Panc1 (cell line): ENCODE data around the gene INCENP. TPM values are rescaled to one million over a fixed set of nuclear protein-coding genes. Genes with fewer than 3 reads are reported as not detected.

Experiments
- ATAC-seq: fragments of 200-7000 bp; cut with Tn5 transposase; 2 replicates; pipeline ENCODE4 v1.9.1; 2020; ENCODE audit warnings: mild to moderate bottlenecking, moderate library complexity
- BruUV-seq: library from RNA; stranded (reverse); fragments of 400-500 nt; replicated peaks from 2 replicates; lab custom pipeline; 2021; lab: Mats Ljungman, UMichigan
- CTCF ChIA-PET: fragments of 300-600 bp; sonication (Branson Sonifier 250); formaldehyde crosslinking; loops from one replicate; lab custom pipeline; 2022; ENCODE audit warnings: antibody characterized with exemption; lab: Charles Lee
- POLR2A ChIA-PET: fragments of 300-600 bp; sonication (Branson Sonifier 250); formaldehyde crosslinking; loops from one replicate; lab custom pipeline; 2022; ENCODE audit warnings: antibody characterized with exemption; lab: Charles Lee
- DNase-seq: peaks from one replicate; pipeline ENCODE4 v3.0.0-alpha.2; 2010; ENCODE audit warnings: low read depth, low spot score
- H3K27ac ChIP-seq: 2 replicates; pipeline ENCODE4 v1.5.1; 2011; ENCODE audit warnings: mild to moderate bottlenecking, low read length, inconsistent platforms
- H3K27me3 ChIP-seq: fragments of 200-500 bp; sonication (Bioruptor generic); 2 replicates; pipeline ENCODE4 v1.6.0; 2014; ENCODE audit warnings: low read length, inconsistent platforms; ENCODE audit not compliant: control insufficient read depth, insufficient read depth
- H3K36me3 ChIP-seq: fragments of 200-500 bp; sonication (Bioruptor generic); 2 replicates; pipeline ENCODE4 v1.5.1; 2014; ENCODE audit warnings: inconsistent platforms, mild to moderate bottlenecking, low read length, moderate library complexity; ENCODE audit not compliant: control insufficient read depth, insufficient read depth
- H3K4me1 ChIP-seq: 2 replicates; pipeline ENCODE4 v1.5.1; 2011; ENCODE audit warnings: inconsistent platforms, mild to moderate bottlenecking, low read length, moderate library complexity; ENCODE audit not compliant: control insufficient read depth, insufficient read depth
- H3K4me3 ChIP-seq, 2 experiments: 2 replicates each; pipeline ENCODE4 v1.5.1; 2011 to 2012; ENCODE audit warnings: low read depth in 2 of 2, low read length in 2 of 2, mild to moderate bottlenecking in 2 of 2, inconsistent platforms in 1 of 2, moderate library complexity in 1 of 2
- H3K9me3 ChIP-seq: fragments of 200-500 bp; sonication (Bioruptor generic); 2 replicates; pipeline ENCODE4 v1.5.1; 2014; ENCODE audit warnings: low read depth, mild to moderate bottlenecking, inconsistent platforms, low read length, moderate library complexity; ENCODE audit not compliant: control insufficient read depth, insufficient read depth
- POLR2AphosphoS5 ChIP-seq: IDR thresholded peaks from 2 replicates; pipeline ENCODE4 v1.6.1; 2012; ENCODE audit warnings: mild to moderate bottlenecking, low read depth, low read length, moderate library complexity
- SIN3A ChIP-seq: IDR thresholded peaks from 2 replicates; pipeline ENCODE4 v1.6.1; 2012; ENCODE audit warnings: low read depth, mild to moderate bottlenecking, low read length, moderate library complexity, borderline replicate concordance; ENCODE audit not compliant: insufficient read depth
- TCF7L2 ChIP-seq: IDR thresholded peaks from 2 replicates; pipeline ENCODE4 v1.6.1; 2011; ENCODE audit warnings: mild to moderate bottlenecking, low read depth, low read length, inconsistent platforms
- in situ Hi-C: cut with HindIII; loops from 2 replicates; pipeline ENCODE4 v1.10.0; 2016; ENCODE audit warnings: low sequenced_read_pairs, low pct_unique_long_range_greater_than_20kb
- intact Hi-C: fragments of 100-400 bp; cut with micrococcal nuclease; formaldehyde crosslinking; loops from one replicate; pipeline ENCODE4 v1.10.0; 2022; ENCODE audit not compliant: unreplicated experiment
- total RNA-seq: library from RNA; stranded (reverse); gene quantifications from one replicate; pipeline ENCODE4 v1.2.1, GENCODE V29; 2021; ENCODE audit not compliant: unreplicated experiment
- TF ChIP-seq, protein P1 (sequence below), 2 experiments: IDR thresholded peaks; 2 replicates each; pipeline ENCODE4 v1.6.1; 2011 to 2012; ENCODE audit warnings: low read depth in 2 of 2, control low read depth in 1 of 2, low read length in 1 of 2, mild to moderate bottlenecking in 1 of 2, moderate library complexity in 1 of 2; ENCODE audit not compliant: insufficient read depth in 1 of 2
- TF ChIP-seq, protein P2 (sequence below): fragments of 450-650 bp; IDR thresholded peaks from 2 replicates; pipeline ENCODE4 v1.5.1; 2017; ENCODE audit warnings: mild to moderate bottlenecking

The INCENP gene
- total RNA-seq, 1 experiment from 2014 or later, result 81.5 TPM

DNA sequence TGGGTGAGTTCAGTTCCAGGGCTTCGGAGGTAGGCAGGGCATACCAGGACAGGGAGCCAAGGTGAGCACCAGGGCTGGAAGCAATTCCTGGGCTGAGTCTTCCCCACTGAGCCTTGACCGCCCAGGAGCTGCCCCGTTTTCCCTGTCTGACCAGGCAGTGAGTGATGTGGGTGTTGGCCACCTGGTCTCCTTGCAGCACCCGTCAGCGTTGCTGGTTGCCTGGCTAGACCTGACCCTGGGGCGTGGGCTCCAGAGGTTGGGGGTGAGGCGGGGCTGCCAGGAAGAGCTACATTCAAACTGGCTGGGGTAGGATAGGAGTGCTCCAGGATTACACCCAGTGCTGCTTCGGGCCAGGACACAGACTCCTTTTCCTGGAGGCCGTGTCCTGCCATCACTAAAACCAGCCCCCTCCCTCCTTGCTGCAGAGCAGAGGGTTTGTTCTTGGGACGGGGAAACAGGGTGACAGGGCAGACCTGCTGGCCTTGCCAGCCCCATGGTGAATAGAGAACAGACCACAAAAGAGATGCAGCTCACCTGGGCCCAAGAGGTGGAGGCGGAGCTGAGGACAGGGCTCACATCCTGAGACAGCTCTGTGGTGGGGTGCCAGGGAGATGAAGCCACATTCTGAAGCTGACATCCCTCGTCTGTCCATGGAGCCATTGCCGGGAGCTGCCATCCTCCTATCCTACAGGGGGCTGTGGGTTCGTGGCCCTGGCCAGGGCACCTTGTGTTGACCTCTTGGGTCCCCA is 14.2 kb downstream of the INCENP start:
- no peaks in the 10 kb centered on the region for H3K4me1 ChIP-seq
- no peak for TF ChIP-seq SIN3A
- TF ChIP-seq POLR2AphosphoS5, result no peak
- TF ChIP-seq TCF7L2, result no peak
- peaks cover 2% of the 10 kb centered on the region; the same call in 1 of the 2 replicates for H3K36me3 ChIP-seq
- DNase-seq (no peak), ATAC-seq (no peak)
- no peaks in the 10 kb centered on the region for H3K9me3 ChIP-seq
- CTCF ChIA-PET, result interaction anchor here (1.2 kb wide), 1 partner anchor 11 kb away, joined by 3 read pairs; no protein-coding TSS in a partner anchor
- no peak overlapping the region for H3K27ac ChIP-seq
- no peak overlapping the region for H3K4me3 ChIP-seq
- POLR2A ChIA-PET, result no interaction called here
- no TSS peak for BruUV-seq
- no peaks in the 10 kb centered on the region for H3K27me3 ChIP-seq
- intact Hi-C loops, result no loop called here
- in situ Hi-C loops, result no loop called here

DNA sequence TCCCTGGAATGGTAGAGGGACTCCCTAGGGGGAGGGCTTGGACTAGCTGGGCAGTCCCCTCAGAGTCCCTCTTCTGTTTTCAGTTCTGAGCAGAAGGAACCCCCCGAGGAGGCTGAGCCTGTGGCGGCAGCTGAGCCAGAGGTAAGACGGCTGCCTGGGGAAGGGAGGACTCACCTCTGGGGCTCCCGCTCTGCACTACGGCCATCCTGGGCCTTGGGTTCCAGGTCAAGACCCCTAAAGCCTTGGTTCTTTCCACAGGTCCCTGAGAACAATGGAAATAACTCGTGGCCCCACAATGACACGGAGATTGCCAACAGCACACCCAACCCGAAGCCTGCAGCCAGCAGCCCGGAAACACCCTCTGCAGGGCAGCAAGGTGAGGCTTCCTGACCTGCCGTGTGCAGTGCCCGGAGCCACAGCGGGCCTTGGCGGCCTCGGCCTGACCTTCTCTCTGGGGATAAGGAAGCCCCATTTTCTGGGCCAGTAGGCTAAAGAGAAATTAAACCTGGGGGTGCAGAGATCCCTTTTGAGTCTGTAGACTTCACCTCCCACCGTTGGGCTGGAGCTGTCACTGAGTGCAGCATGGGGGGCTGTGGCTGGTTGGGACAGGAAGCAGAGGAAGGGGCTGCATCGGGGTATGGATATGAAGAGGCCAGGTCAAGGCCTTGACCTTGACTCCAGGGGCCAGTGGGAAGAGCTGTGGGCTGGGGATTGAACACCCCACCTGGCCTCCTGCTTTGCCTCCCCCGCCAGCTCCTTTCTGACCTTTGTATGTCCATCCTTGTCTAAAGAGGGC is 15.0 kb downstream of the INCENP start:
- DNase-seq (no peak), ATAC-seq (no peak)
- Histone ChIP-seq H3K27me3 (no peaks in the 10 kb centered on the region), H3K4me1 (no peaks in the 10 kb centered on the region), H3K4me3 (no peak overlapping the region), H3K27ac (no peak overlapping the region), H3K36me3 (peaks cover 2% of the 10 kb centered on the region; the same call in 1 of the 2 replicates), H3K9me3 (no peaks in the 10 kb centered on the region)
- BruUV-seq, result no TSS peak
- TF ChIP-seq TCF7L2 (no peak), POLR2AphosphoS5 (no peak), SIN3A (no peak)
- TF ChIP-seq, protein P1, sequence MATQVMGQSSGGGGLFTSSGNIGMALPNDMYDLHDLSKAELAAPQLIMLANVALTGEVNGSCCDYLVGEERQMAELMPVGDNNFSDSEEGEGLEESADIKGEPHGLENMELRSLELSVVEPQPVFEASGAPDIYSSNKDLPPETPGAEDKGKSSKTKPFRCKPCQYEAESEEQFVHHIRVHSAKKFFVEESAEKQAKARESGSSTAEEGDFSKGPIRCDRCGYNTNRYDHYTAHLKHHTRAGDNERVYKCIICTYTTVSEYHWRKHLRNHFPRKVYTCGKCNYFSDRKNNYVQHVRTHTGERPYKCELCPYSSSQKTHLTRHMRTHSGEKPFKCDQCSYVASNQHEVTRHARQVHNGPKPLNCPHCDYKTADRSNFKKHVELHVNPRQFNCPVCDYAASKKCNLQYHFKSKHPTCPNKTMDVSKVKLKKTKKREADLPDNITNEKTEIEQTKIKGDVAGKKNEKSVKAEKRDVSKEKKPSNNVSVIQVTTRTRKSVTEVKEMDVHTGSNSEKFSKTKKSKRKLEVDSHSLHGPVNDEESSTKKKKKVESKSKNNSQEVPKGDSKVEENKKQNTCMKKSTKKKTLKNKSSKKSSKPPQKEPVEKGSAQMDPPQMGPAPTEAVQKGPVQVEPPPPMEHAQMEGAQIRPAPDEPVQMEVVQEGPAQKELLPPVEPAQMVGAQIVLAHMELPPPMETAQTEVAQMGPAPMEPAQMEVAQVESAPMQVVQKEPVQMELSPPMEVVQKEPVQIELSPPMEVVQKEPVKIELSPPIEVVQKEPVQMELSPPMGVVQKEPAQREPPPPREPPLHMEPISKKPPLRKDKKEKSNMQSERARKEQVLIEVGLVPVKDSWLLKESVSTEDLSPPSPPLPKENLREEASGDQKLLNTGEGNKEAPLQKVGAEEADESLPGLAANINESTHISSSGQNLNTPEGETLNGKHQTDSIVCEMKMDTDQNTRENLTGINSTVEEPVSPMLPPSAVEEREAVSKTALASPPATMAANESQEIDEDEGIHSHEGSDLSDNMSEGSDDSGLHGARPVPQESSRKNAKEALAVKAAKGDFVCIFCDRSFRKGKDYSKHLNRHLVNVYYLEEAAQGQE (IDR thresholded peaks at IDR 0.05; ENCODE audit: insufficient read depth in 1 of 2, low read depth in 2 of 2, low read length in 1 of 2), result no peak
- TF ChIP-seq, protein P2, sequence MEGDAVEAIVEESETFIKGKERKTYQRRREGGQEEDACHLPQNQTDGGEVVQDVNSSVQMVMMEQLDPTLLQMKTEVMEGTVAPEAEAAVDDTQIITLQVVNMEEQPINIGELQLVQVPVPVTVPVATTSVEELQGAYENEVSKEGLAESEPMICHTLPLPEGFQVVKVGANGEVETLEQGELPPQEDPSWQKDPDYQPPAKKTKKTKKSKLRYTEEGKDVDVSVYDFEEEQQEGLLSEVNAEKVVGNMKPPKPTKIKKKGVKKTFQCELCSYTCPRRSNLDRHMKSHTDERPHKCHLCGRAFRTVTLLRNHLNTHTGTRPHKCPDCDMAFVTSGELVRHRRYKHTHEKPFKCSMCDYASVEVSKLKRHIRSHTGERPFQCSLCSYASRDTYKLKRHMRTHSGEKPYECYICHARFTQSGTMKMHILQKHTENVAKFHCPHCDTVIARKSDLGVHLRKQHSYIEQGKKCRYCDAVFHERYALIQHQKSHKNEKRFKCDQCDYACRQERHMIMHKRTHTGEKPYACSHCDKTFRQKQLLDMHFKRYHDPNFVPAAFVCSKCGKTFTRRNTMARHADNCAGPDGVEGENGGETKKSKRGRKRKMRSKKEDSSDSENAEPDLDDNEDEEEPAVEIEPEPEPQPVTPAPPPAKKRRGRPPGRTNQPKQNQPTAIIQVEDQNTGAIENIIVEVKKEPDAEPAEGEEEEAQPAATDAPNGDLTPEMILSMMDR, result no peak
- in situ Hi-C loops, result no loop called here
- intact Hi-C loops, result no loop called here
- ChIA-PET CTCF (interaction anchor here (1.2 kb wide), 1 partner anchor 12 kb away, joined by 3 read pairs; no protein-coding TSS in a partner anchor), POLR2A (no interaction called here)
